HAP-1 (cell line): ENCODE data around the gene IRAK3.
A peak's percentile ranks its signal among the peaks of the same experiment; 100 is the strongest.
"Not testable (repeated sequence)": the region's sequence is repeated elsewhere in the genome, so short reads cannot be mapped to it uniquely, and the experiment has no call there.

Experiments used
- DNase-seq, 2 experiments: peaks; one replicate each; pipeline ENCODE4 v3.0.0-alpha.2; 2016 to 2020; ENCODE audit warnings: low spot score in 2 of 2
- H3K27me3 ChIP-seq: fragments of 250-450 bp; sonication (Bioruptor Pico); 2 replicates; pipeline ENCODE4 v1.5.1; 2020; ENCODE audit warnings: low read depth, mild to moderate bottlenecking, moderate library complexity
- H3K36me3 ChIP-seq: fragments of 250-450 bp; sonication (Bioruptor Pico); replicated peaks from 2 replicates; pipeline ENCODE4 v1.5.1; 2020; ENCODE audit warnings: mild to moderate bottlenecking
- H3K4me1 ChIP-seq: fragments of 250-450 bp; sonication (Bioruptor Pico); 2 replicates; pipeline ENCODE4 v1.5.1; 2020; ENCODE audit warnings: mild to moderate bottlenecking
- H3K4me3 ChIP-seq: fragments of 250-450 bp; sonication (Bioruptor Pico); 2 replicates; pipeline ENCODE4 v1.5.1; 2020; ENCODE audit warnings: mild to moderate bottlenecking, moderate library complexity
- H3K9me3 ChIP-seq: fragments of 250-450 bp; sonication (Bioruptor Pico); 2 replicates; pipeline ENCODE4 v1.5.1; 2020; ENCODE audit warnings: mild to moderate bottlenecking, moderate library complexity
- in situ Hi-C: fragments of 300-500 bp; cut with MboI; formaldehyde crosslinking; loops from 3 replicates; pipeline ENCODE4 v1.14.3; 2020; ENCODE audit warnings: low sequenced_read_pairs, inconsistent platforms, mixed read lengths

IRAK3 gene

DNA sequence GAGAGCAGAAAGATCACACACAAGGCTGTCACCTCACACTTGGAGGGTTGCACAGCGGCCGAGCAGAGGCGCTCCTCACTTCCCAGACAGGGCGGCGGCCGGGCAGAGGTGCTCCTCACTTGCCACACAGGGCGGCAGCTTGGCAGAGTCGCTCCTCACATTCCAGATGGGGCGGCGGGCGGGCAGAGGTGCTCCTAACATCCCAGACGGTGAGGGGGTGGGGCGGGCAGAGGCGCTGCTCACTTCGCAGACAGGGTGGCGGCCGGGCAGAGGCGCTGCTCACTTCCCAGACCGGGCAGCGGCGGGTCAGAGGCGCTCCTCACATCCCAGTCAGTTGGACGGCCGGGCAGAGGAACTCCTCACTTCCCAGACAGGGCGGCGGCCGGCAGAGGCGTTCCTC, 28.3 kb upstream of the IRAK3 start:
- in situ Hi-C loops = loop anchor here (25.0 kb wide), 1 partner anchor 252 kb away; no protein-coding TSS in a partner anchor
- Histone ChIP-seq H3K4me1 (no peaks in the 10 kb centered on the region), H3K4me3 (no peak overlapping the region), H3K36me3 (no peaks in the 10 kb centered on the region), H3K27me3 (no peaks in the 10 kb centered on the region), H3K9me3 (peaks cover 2% of the 10 kb centered on the region; the same call in 1 of the 2 replicates)
- DNase-seq = no peak

- H3K4me3 ChIP-seq = no peak overlapping the region
- H3K36me3 ChIP-seq = peaks cover 3% of the 10 kb centered on the region; the same call in 1 of the 2 replicates
- H3K9me3 ChIP-seq = peaks cover 2% of the 10 kb centered on the region; the same call in 1 of the 2 replicates
- no peaks in the 10 kb centered on the region for H3K27me3 ChIP-seq
- DNase-seq = no peak
- H3K4me1 ChIP-seq = no peaks in the 10 kb centered on the region
- in situ Hi-C loops = loop anchor here (25.0 kb wide), 1 partner anchor 250 kb away; no protein-coding TSS in a partner anchor
Observed at GRCh38 chr12:66162701-66163100, 26.3 kb upstream of the IRAK3 start.

DNA sequence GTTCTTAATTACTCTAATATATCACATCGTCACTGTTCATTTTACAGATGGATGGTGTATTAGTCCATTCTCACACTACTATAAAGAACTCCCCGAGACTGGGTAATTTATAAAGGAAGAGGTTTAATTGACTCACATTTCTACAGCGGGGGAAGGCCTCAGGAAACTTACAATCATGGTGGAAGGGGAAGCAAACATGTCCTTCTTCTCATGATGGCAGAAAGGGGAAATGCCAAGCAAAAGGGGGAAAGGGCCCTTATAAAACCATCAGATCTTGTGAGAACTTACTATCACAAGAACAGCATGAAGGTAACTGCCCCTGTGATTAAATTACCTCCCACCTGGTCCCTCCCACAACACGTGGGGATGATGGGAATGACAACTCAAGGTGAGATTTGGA, 25.7 kb upstream of the IRAK3 start:
- no peak overlapping the region for H3K4me3 ChIP-seq
- no peaks in the 10 kb centered on the region for H3K27me3 ChIP-seq
- in situ Hi-C loops = loop anchor here (25.0 kb wide), 1 partner anchor 249 kb away; no protein-coding TSS in a partner anchor
- peaks cover 3% of the 10 kb centered on the region; the same call in 1 of the 2 replicates for H3K36me3 ChIP-seq
- peaks cover 2% of the 10 kb centered on the region; the same call in 1 of the 2 replicates for H3K9me3 ChIP-seq
- peaks cover under 1% of the 10 kb centered on the region; the same call in 1 of the 2 replicates for H3K4me1 ChIP-seq
- no peak for DNase-seq

- Histone ChIP-seq H3K4me1 (peaks cover 7% of the 10 kb centered on the region), H3K27me3 (no peaks in the 10 kb centered on the region), H3K4me3 (no peak overlapping the region), H3K36me3 (peaks cover 3% of the 10 kb centered on the region; the same call in 1 of the 2 replicates), H3K9me3 (peaks cover 2% of the 10 kb centered on the region)
- DNase-seq = no peak
- in situ Hi-C loops = loop anchor here (25.0 kb wide), 1 partner anchor 248 kb away; no protein-coding TSS in a partner anchor
Observed at GRCh38 chr12:66164349-66164821, 24.6 kb upstream of the IRAK3 start.

- no peaks in the 10 kb centered on the region for H3K27me3 ChIP-seq
- no peak for DNase-seq
- H3K4me1 ChIP-seq = peaks cover 7% of the 10 kb centered on the region
- H3K4me3 ChIP-seq = no peak overlapping the region
- H3K36me3 ChIP-seq = peaks cover 3% of the 10 kb centered on the region; the same call in 1 of the 2 replicates
- H3K9me3 ChIP-seq = peaks cover 2% of the 10 kb centered on the region
- in situ Hi-C loops = loop anchor here (25.0 kb wide), 1 partner anchor 247 kb away; no protein-coding TSS in a partner anchor
Observed at GRCh38 chr12:66165141-66165540, 23.9 kb upstream of the IRAK3 start.

GRCh38 chr12:66166561-66166960, 22.5 kb upstream of the IRAK3 start:
- H3K27me3 ChIP-seq = no peaks in the 10 kb centered on the region
- H3K9me3 ChIP-seq = peaks cover 2% of the 10 kb centered on the region
- in situ Hi-C loops = loop anchor here (25.0 kb wide), 1 partner anchor 246 kb away; no protein-coding TSS in a partner anchor
- no peak for DNase-seq
- peaks cover 7% of the 10 kb centered on the region for H3K4me1 ChIP-seq
- peaks cover 3% of the 10 kb centered on the region; the same call in 1 of the 2 replicates for H3K36me3 ChIP-seq
- H3K4me3 ChIP-seq = no peak overlapping the region

DNA sequence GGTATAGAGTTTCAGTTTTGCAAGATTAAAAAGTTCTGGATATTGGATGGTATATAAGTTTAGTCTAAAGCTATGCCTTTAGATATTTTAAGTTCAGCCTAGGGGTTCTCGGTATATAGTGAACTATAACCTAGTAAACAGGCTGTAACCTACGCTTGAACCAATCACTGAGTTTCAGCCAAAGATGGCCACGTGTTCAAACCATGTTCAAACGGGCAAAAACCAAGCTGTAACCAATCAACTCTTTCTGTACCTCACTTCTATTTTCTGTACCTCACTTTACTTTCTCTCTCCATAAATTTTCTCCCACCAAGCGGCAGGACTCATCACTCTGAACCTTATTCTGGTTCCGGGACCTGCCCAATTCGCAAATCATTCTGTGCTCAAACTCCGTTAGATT, 20.6 kb upstream of the IRAK3 start:
- Histone ChIP-seq H3K36me3 (peaks cover 3% of the 10 kb centered on the region; the same call in 1 of the 2 replicates), H3K9me3 (peaks cover 2% of the 10 kb centered on the region), H3K4me3 (peak overlapping the region; percentile 71), H3K27me3 (no peaks in the 10 kb centered on the region), H3K4me1 (peaks cover 7% of the 10 kb centered on the region)
- in situ Hi-C loops = loop anchor here (25.0 kb wide), 1 partner anchor 244 kb away; no protein-coding TSS in a partner anchor
- no peak for DNase-seq

GRCh38 chr12:66169221-66170170, 19.5 kb upstream of the IRAK3 start, which contains the start of gene TMBIM4:
TMBIM4 (minus strand) TSS chr12:66169996; CDS start chr12:66169951, 45 bp downstream.
- H3K36me3 ChIP-seq = peaks cover 3% of the 10 kb centered on the region; the same call in 1 of the 2 replicates
- no peaks in the 10 kb centered on the region for H3K27me3 ChIP-seq
- peak; percentile 82 to 88 for DNase-seq
- peaks cover 2% of the 10 kb centered on the region for H3K9me3 ChIP-seq
- in situ Hi-C loops = loop anchor here (25.0 kb wide), 1 partner anchor 243 kb away; no protein-coding TSS in a partner anchor
- peaks cover 7% of the 10 kb centered on the region for H3K4me1 ChIP-seq
- peak within 1 kb of the TSS; percentile 71 for H3K4me3 ChIP-seq

DNA sequence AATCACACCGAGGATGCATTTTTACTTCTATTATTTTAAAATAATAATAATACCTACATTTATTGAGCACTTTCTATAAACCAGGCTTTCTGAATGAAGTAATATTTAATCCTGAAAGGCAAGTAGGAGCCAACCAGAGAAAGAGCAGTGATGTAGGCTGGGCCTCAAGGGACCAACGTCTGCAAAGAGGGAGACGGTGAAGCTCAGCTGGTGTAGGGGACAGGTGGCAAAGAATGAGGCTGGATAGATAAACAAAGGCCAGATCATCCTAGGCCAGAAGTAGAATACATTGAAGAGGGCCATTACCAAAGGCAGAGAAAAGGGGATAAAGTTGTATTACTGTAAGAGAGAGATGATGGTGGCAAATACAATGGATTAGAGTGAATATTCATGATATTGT, 18.4 kb upstream of the IRAK3 start:
- Histone ChIP-seq H3K4me1 (peaks cover 7% of the 10 kb centered on the region), H3K4me3 (no peak overlapping the region; the same call in 1 of the 2 replicates), H3K27me3 (no peaks in the 10 kb centered on the region), H3K36me3 (peaks cover 3% of the 10 kb centered on the region; the same call in 1 of the 2 replicates), H3K9me3 (no peaks in the 10 kb centered on the region; the same call in 1 of the 2 replicates)
- DNase-seq = no peak
- in situ Hi-C loops = loop anchor here (25.0 kb wide), 1 partner anchor 242 kb away; no protein-coding TSS in a partner anchor

- not testable (repeated sequence) for H3K4me1 ChIP-seq, H3K36me3 ChIP-seq, H3K4me3 ChIP-seq, H3K27me3 ChIP-seq, H3K9me3 ChIP-seq
- in situ Hi-C loops = loop anchor here (25.0 kb wide), 1 partner anchor 238 kb away; no protein-coding TSS in a partner anchor
- DNase-seq = peak in 1 of 2 experiments; percentile 14
Observed at GRCh38 chr12:66174391-66175325, 14.4 kb upstream of the IRAK3 start.

- Histone ChIP-seq H3K9me3 (no peaks in the 10 kb centered on the region), H3K4me1 (no peaks in the 10 kb centered on the region), H3K27me3 (no peaks in the 10 kb centered on the region), H3K4me3 (no peak overlapping the region), H3K36me3 (no peaks in the 10 kb centered on the region)
- DNase-seq = no peak
- in situ Hi-C loops = no loop called here
Observed at GRCh38 chr12:66176105-66176900, 12.7 kb upstream of the IRAK3 start.

GRCh38 chr12:66182956-66183355, 6.1 kb upstream of the IRAK3 start:
- in situ Hi-C loops = no loop called here
- Histone ChIP-seq H3K9me3 (no peaks in the 10 kb centered on the region), H3K4me3 (no peak overlapping the region), H3K27me3 (0 out of 2 replicates have a peak, but pooled peaks cover under 1% of the 10 kb centered on the region), H3K4me1 (no peaks in the 10 kb centered on the region), H3K36me3 (no peaks in the 10 kb centered on the region)
- no peak for DNase-seq
